CD14-positive monocyte (primary cell): ENCODE measurements around the gene CHST12. TPM values are rescaled to one million over a fixed set of nuclear protein-coding genes. Genes with fewer than 3 reads are reported as not detected.

Experiments used
- DNase-seq, 3 donors: peaks; one replicate each; pipeline ENCODE4 v3.0.0-alpha.2; 2011 to 2022
- H2AFZ ChIP-seq: 2 replicates; pipeline ENCODE4 v1.6.0; 2012; ENCODE audit warnings: mild to moderate bottlenecking, low read depth, low read length, inconsistent platforms; ENCODE audit not compliant: insufficient read depth, poor library complexity, severe bottlenecking
- H3K27ac ChIP-seq, 2 donors: 1 replicate in 1 of 2; 2 replicates in 1 of 2; pipeline ENCODE4 v1.5.1; 2012 to 2013; ENCODE audit warnings: low read length in 2 of 2, control low read depth in 1 of 2, inconsistent platforms in 1 of 2, low read depth in 1 of 2, mild to moderate bottlenecking in 1 of 2
- H3K27me3 ChIP-seq, 2 donors: one replicate each; pipeline versions ENCODE4 v1.6.0 to v1.6.1; 2011 to 2013; ENCODE audit warnings: low read length in 2 of 2; ENCODE audit not compliant: control insufficient read depth in 2 of 2, insufficient read depth in 2 of 2
- H3K36me3 ChIP-seq, 2 donors: replicated peaks in 1 of 2; 1 replicate in 1 of 2; 2 replicates in 1 of 2; pipeline versions ENCODE4 v1.5.1 to v1.6.1; 2012 to 2013; ENCODE audit warnings: low read length in 2 of 2, control low read depth in 1 of 2, inconsistent platforms in 1 of 2, mild to moderate bottlenecking in 1 of 2; ENCODE audit not compliant: insufficient read depth in 2 of 2, control insufficient read depth in 1 of 2
- H3K4me1 ChIP-seq, 2 donors: 1 replicate in 1 of 2; 2 replicates in 1 of 2; pipeline versions ENCODE4 v1.5.1 to v1.6.1; 2012 to 2013; ENCODE audit warnings: low read length in 2 of 2, control low read depth in 1 of 2, inconsistent platforms in 1 of 2, mild to moderate bottlenecking in 1 of 2, moderate library complexity in 1 of 2; ENCODE audit not compliant: insufficient read depth in 2 of 2, control insufficient read depth in 1 of 2
- H3K4me2 ChIP-seq: replicated peaks from 2 replicates; pipeline ENCODE3; 2012; ENCODE audit warnings: low read length, moderate library complexity, mild to moderate bottlenecking; ENCODE audit not compliant: poor library complexity, severe bottlenecking; ENCODE audit errors: extremely low read depth
- H3K4me3 ChIP-seq, 3 experiments: fragments of 200-600 bp in 1 of 3; sonication (generic) in 1 of 3; replicated peaks in 1 of 3; 1 replicate in 2 of 3; 2 replicates in 1 of 3; pipeline ENCODE4 v1.5.1; 2011 to 2013; ENCODE audit warnings: low read length in 3 of 3, mild to moderate bottlenecking in 3 of 3, control low read depth in 2 of 3, low read depth in 2 of 3, inconsistent platforms in 1 of 3, moderate library complexity in 1 of 3
- H3K79me2 ChIP-seq: 2 replicates; pipeline ENCODE4 v1.6.0; 2012; ENCODE audit warnings: mild to moderate bottlenecking, control low read depth, inconsistent platforms, low read length, moderate library complexity; ENCODE audit not compliant: insufficient read depth
- H3K9ac ChIP-seq: 2 replicates; pipeline ENCODE4 v1.6.0; 2017; ENCODE audit warnings: low read length, mild to moderate bottlenecking; ENCODE audit not compliant: insufficient read depth, poor library complexity, severe bottlenecking
- H3K9me3 ChIP-seq, 2 donors: replicated peaks in 1 of 2; 1 replicate in 1 of 2; 2 replicates in 1 of 2; pipeline versions ENCODE4 v1.5.1 to v1.6.1; 2012 to 2013; ENCODE audit warnings: low read length in 2 of 2, control low read depth in 1 of 2; ENCODE audit not compliant: control insufficient read depth in 1 of 2, insufficient read depth in 1 of 2
- H4K20me1 ChIP-seq: 2 replicates; pipeline ENCODE4 v1.6.0; 2012; ENCODE audit warnings: mild to moderate bottlenecking, low read length, control low read depth, moderate library complexity; ENCODE audit not compliant: insufficient read depth
- H3K27ac Mint-ChIP-seq, 7 donors: one replicate each; pipeline ENCODE4 v1.8.0; 2020; ENCODE audit warnings: mild to moderate bottlenecking in 7 of 7, mixed read lengths in 7 of 7, moderate library complexity in 6 of 7, inconsistent platforms in 2 of 7
- H3K27me3 Mint-ChIP-seq, 3 donors: one replicate each; pipeline ENCODE4 v1.8.0; 2021 to 2022; ENCODE audit warnings: low read depth in 3 of 3, mild to moderate bottlenecking in 3 of 3, mixed read lengths in 3 of 3, moderate library complexity in 3 of 3, inconsistent platforms in 1 of 3
- H3K36me3 Mint-ChIP-seq, 2 donors: one replicate each; pipeline ENCODE4 v1.8.0; 2020; ENCODE audit warnings: mixed read lengths in 2 of 2, inconsistent platforms in 1 of 2, mild to moderate bottlenecking in 1 of 2
- H3K4me1 Mint-ChIP-seq: one replicate; pipeline ENCODE4 v1.8.0; 2020; ENCODE audit warnings: mild to moderate bottlenecking, mixed read lengths
- H3K4me3 Mint-ChIP-seq, 2 donors: one replicate each; pipeline ENCODE4 v1.8.0; 2020; ENCODE audit warnings: mild to moderate bottlenecking in 2 of 2, mixed read lengths in 2 of 2, moderate library complexity in 1 of 2
- H3K9me3 Mint-ChIP-seq, 7 donors: one replicate each; pipeline ENCODE4 v1.8.0; 2020 to 2022; ENCODE audit warnings: mixed read lengths in 7 of 7, mild to moderate bottlenecking in 6 of 7, moderate library complexity in 6 of 7, inconsistent platforms in 2 of 7
- WGBS: methylation state at CpG from one replicate; pipeline ENCODE4 v1.1.5; 2013; ENCODE audit warnings: missing lambda C conversion rate; ENCODE audit not compliant: insufficient coverage; 5-methylcytosine and 5-hydroxymethylcytosine counted together
- intact Hi-C, 2 donors: fragments of 100-400 bp; cut with micrococcal nuclease; formaldehyde crosslinking; loops; one replicate each; pipeline versions ENCODE4 v1.15.0 to v1.15.1; 2023
- polyA plus RNA-seq, 3 donors: library from polyadenylated mRNA; depleted of rRNA in 1 of 3; unstranded in 2 of 3; stranded (reverse) in 1 of 3; fragments of 300-500 nt in 2 of 3; fragments of >200 nt in 1 of 3; fragmentation: Illumina TruSeq in 2 of 3; gene quantifications; 1 replicate in 2 of 3; 2 replicates in 1 of 3; pipeline ENCODE4 v1.2.3, GENCODE V29; 2012 to 2021
- TF ChIP-seq, protein P1 (sequence below): fragments of 200-600 bp; IDR thresholded peaks from one replicate; pipeline ENCODE4 v1.8.0; 2022; ENCODE audit warnings: antibody characterized with exemption, mild to moderate bottlenecking

Gene CHST12
- polyA plus RNA-seq, 3 donors: 5.8 to 10.6 (median 7.5) TPM

DNA sequence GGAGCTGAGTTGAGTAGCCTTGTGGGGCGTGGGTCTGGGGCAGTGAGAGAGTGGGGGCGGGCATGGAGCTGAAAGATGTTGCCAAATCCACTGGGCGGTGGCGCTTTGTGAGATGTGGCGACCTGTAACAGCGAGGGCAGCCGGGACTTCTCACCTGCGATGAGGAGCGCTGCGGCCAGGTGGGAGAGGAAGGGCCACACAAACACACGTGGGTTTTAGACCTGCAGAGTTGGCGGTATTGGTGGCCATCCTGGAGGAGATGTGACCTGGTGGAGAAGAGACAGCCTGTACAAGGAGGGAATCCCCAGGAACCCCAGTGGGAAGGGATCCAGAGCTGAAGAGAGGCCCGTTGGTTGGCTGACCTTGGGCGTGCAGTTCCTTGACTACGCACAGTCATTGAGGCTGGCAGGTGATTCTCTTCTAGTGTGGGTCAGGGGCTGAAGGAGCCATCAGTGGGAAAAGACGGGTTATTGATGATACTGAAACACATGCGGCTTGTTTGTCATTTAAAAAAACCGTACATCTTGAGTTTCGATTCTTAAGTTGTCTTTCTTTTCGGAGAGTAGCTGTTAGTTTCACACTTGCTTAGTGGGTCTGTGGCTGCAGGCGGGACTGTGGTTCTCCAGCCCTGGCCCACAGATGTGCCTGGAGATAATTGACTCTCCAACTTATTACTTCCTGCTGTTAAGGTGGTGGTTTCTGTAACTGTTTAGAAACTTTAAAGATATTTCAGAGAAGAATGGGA is 2.4 kb downstream of the CHST12 start:
- TF ChIP-seq, protein P1, sequence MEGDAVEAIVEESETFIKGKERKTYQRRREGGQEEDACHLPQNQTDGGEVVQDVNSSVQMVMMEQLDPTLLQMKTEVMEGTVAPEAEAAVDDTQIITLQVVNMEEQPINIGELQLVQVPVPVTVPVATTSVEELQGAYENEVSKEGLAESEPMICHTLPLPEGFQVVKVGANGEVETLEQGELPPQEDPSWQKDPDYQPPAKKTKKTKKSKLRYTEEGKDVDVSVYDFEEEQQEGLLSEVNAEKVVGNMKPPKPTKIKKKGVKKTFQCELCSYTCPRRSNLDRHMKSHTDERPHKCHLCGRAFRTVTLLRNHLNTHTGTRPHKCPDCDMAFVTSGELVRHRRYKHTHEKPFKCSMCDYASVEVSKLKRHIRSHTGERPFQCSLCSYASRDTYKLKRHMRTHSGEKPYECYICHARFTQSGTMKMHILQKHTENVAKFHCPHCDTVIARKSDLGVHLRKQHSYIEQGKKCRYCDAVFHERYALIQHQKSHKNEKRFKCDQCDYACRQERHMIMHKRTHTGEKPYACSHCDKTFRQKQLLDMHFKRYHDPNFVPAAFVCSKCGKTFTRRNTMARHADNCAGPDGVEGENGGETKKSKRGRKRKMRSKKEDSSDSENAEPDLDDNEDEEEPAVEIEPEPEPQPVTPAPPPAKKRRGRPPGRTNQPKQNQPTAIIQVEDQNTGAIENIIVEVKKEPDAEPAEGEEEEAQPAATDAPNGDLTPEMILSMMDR: no peak
- H3K36me3 Mint-ChIP-seq: peaks cover 0 to 3% of the 10 kb centered on the region in 2 donors
- peaks cover 76% of the 10 kb centered on the region for H3K4me1 Mint-ChIP-seq
- intact Hi-C loops: loop anchor here in 1 of 2 donors (10.0 kb wide), 1 partner anchor 109 kb away; the partner anchor contains the start of gene LFNG
- Histone ChIP-seq H3K9me3 (no peaks in the 10 kb centered on the region), H4K20me1 (no peaks in the 10 kb centered on the region), H3K27me3 (no peaks in the 10 kb centered on the region), H3K36me3 (no peaks in the 10 kb centered on the region), H3K4me1 (peaks cover 69 to 75% of the 10 kb centered on the region in 2 donors), H3K79me2 (peaks cover 64% of the 10 kb centered on the region), H2AFZ (peak overlapping the region; percentile 61), H3K27ac (peak overlapping the region in 1 of 2 donors; percentile 48), H3K4me3 (peak overlapping the region; percentile 8 to 78 (median 12)), H3K4me2 (peak overlapping the region; percentile 90), H3K9ac (peak overlapping the region; percentile 27)
- WGBS: 9% methylated on average over 20 of the region's 21 CpGs
- peak overlapping the region; percentile 82 to 90 for H3K4me3 Mint-ChIP-seq
- H3K27me3 Mint-ChIP-seq: no peaks in the 10 kb centered on the region
- no peaks in the 10 kb centered on the region for H3K9me3 Mint-ChIP-seq
- H3K27ac Mint-ChIP-seq: peak overlapping the region; percentile 45 to 84 (median 74)
- DNase-seq: peak in 1 of 3 donors; percentile 44

DNA sequence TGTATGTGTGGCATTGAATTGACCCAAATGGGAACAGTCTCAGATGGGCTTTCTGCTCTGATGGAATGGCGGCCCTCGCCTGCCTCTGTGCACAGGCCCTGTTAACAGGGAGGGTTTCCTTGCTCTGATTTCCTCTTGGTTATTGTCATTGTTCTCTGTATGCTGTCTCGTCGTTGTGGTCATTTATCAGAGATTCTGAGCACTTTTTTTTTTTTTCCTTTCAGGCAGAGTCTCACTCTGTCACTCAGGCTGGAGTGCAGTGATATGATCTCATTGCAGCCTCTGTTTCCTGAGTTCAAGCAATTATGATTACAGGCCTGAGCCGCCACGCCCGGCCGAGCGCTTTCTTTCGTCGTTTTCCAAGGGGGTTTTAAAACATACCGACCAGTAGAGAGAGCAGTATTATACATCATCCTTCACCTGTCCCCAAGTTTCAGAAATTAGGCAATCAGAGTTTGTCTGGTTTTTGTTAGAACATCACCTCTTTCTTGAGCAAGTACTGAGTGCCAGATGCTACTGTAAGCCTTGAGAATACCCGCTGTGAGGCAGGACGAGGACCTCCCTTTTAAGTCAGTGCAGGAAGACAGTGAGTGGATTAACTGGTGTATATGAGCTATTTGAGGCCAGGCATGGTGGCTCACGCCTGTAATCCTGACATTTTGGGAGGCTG is 6.5 kb downstream of the CHST12 start:
- Histone ChIP-seq H3K9ac (no peak overlapping the region), H3K36me3 (no peaks in the 10 kb centered on the region), H3K9me3 (no peaks in the 10 kb centered on the region), H3K27me3 (no peaks in the 10 kb centered on the region), H3K27ac (peak overlapping the region in 1 of 2 donors; percentile 44), H3K4me3 (no peak overlapping the region), H3K79me2 (peaks cover 84% of the 10 kb centered on the region), H3K4me1 (peaks cover 64 to 85% of the 10 kb centered on the region in 2 donors), H3K4me2 (peak overlapping the region; percentile 25), H4K20me1 (peaks cover 6% of the 10 kb centered on the region), H2AFZ (peak overlapping the region; percentile 68)
- Mint-ChIP-seq H3K9me3 (no peaks in the 10 kb centered on the region), H3K4me1 (peaks cover 81% of the 10 kb centered on the region), H3K27ac (peak overlapping the region in 5 of 7 donors; percentile 15 to 80 (median 57)), H3K36me3 (peaks cover 2 to 4% of the 10 kb centered on the region in 2 donors), H3K4me3 (peak overlapping the region; percentile 1 to 52), H3K27me3 (no peaks in the 10 kb centered on the region)
- intact Hi-C loops: loop anchor here in 1 of 2 donors (10.0 kb wide), 1 partner anchor 105 kb away; the partner anchor contains the start of gene LFNG
- TF ChIP-seq, protein P1: no peak
- WGBS: 28% methylated on average over 6 of the region's 15 CpGs
- DNase-seq: no peak
